Neural cell (in vitro differentiated cells): ENCODE measurements around the gene TMUB1.

ENCODE experiments used
- CTCF ChIP-seq: fragments of 450-650 bp; IDR thresholded peaks from 2 replicates; pipeline ENCODE4 v1.5.1; 2014; ENCODE audit warnings: antibody characterized with exemption, mild to moderate bottlenecking, moderate library complexity; ENCODE audit not compliant: poor library complexity, severe bottlenecking
- EP300 ChIP-seq: fragments of 450-650 bp; conservative IDR thresholded peaks from 2 replicates; pipeline ENCODE4 v1.6.1; 2014; ENCODE audit warnings: antibody characterized with exemption, mild to moderate bottlenecking, moderate library complexity; ENCODE audit not compliant: poor library complexity, severe bottlenecking
- EZH2 ChIP-seq: fragments of 200-600, 300-800 bp; shearing (Covaris generic), sonication (generic); IDR thresholded peaks from 2 replicates; pipeline ENCODE4 v1.6.1; 2014; ENCODE audit warnings: antibody characterized with exemption, low read length, borderline replicate concordance, mild to moderate bottlenecking; ENCODE audit not compliant: insufficient read depth, poor library complexity, severe bottlenecking
- POLR2AphosphoS5 ChIP-seq: IDR thresholded peaks from 2 replicates; pipeline ENCODE4 v1.6.1; 2012
- REST ChIP-seq: IDR thresholded peaks from 2 replicates; pipeline ENCODE4 v1.6.1; 2012; ENCODE audit warnings: borderline replicate concordance
- SMC3 ChIP-seq: fragments of 450-650 bp; conservative IDR thresholded peaks from 2 replicates; pipeline ENCODE4 v1.6.1; 2014; ENCODE audit warnings: antibody characterized with exemption, mild to moderate bottlenecking, moderate library complexity; ENCODE audit not compliant: poor library complexity
- TAF1 ChIP-seq: IDR thresholded peaks from 2 replicates; pipeline ENCODE4 v1.6.1; 2012; ENCODE audit warnings: low read depth

GRCh38 chr7:151131592-151132293 is 48.5 kb upstream of the TMUB1 start:
- TF ChIP-seq TAF1: no peak
- no peak for TF ChIP-seq EZH2
- no peak for TF ChIP-seq CTCF
- TF ChIP-seq EP300: no peak
- TF ChIP-seq REST: no peak
- no peak for TF ChIP-seq POLR2AphosphoS5
- no peak for TF ChIP-seq SMC3
